Transverse colon (tissue), 4 donors: Measurements from ENCODE around the gene GAS2L1. TPM values are rescaled to one million over a fixed set of nuclear protein-coding genes. Genes with fewer than 3 reads are reported as not detected.

ENCODE experiments used
- DNase-seq: peaks from one replicate; pipeline ENCODE4 v3.0.0-alpha.2; 2019
- H3K27ac ChIP-seq, 4 donors: fragments of 200-600 bp; sonication (generic); 2 replicates each; pipeline ENCODE4 v1.5.1; 2016 to 2018; ENCODE audit warnings: inconsistent platforms in 4 of 4
- H3K27me3 ChIP-seq: fragments of 200-600 bp; sonication (generic); 2 replicates; pipeline ENCODE4 v1.5.1; 2017; ENCODE audit warnings: inconsistent platforms
- H3K36me3 ChIP-seq, 4 donors: fragments of 200-600 bp; sonication (generic); 2 replicates each; pipeline ENCODE4 v1.5.1; 2017 to 2019; ENCODE audit warnings: inconsistent platforms in 4 of 4
- H3K4me1 ChIP-seq, 4 donors: fragments of 200-600 bp; sonication (generic); 2 replicates each; pipeline ENCODE4 v1.5.1; 2017 to 2020; ENCODE audit warnings: inconsistent platforms in 4 of 4
- H3K4me3 ChIP-seq, 4 donors: fragments of 200-600 bp; sonication (generic); 1 replicate in 1 of 4; 2 replicates in 3 of 4; pipeline versions ENCODE4 v1.5.1 to v1.6.1; 2017 to 2019; ENCODE audit warnings: inconsistent platforms in 4 of 4
- H3K9me3 ChIP-seq, 2 donors: fragments of 200-600 bp; sonication (generic); 2 replicates each; pipeline ENCODE4 v1.5.1; 2017 to 2019; ENCODE audit warnings: inconsistent platforms in 2 of 2
- EP300 ChIP-seq: sonication (generic); formaldehyde crosslinking; IDR thresholded peaks from one replicate; pipeline ENCODE4 v1.6.1; 2017; ENCODE audit warnings: antibody characterized with exemption, low read depth
- POLR2A ChIP-seq: fragments of 450-650 bp; IDR thresholded peaks from one replicate; pipeline ENCODE4 v1.6.1; 2016; ENCODE audit warnings: antibody characterized with exemption, mild to moderate bottlenecking, moderate library complexity
- POLR2AphosphoS5 ChIP-seq, 3 donors: sonication (generic); formaldehyde crosslinking; IDR thresholded peaks; one replicate each; pipeline ENCODE4 v1.6.1; 2016; ENCODE audit warnings: antibody characterized with exemption in 3 of 3
- WGBS, 2 donors: methylation state at CpG; one replicate each; pipeline ENCODE4 v1.1.5; 2018; ENCODE audit warnings: low coverage in 1 of 2; 5-methylcytosine and 5-hydroxymethylcytosine counted together
- in situ Hi-C, 4 donors: fragments of 200-750 bp; cut with MboI; loops; one replicate each; pipeline versions ENCODE4 v1.15.0 to v1.15.1; 2017; ENCODE audit warnings: low sequenced_read_pairs in 3 of 4, low pct_ligation_motif_present in 1 of 4, low pct_unique_long_range_greater_than_20kb in 1 of 4
- intact Hi-C: fragments of 100-400 bp; cut with DNase I; formaldehyde crosslinking; loops from one replicate; pipeline ENCODE4 v1.15.1; 2023; ENCODE audit warnings: low total_unique reads
- total RNA-seq, 4 donors: library from RNA; depleted of rRNA; stranded (reverse); fragments of >200 nt; gene quantifications; one replicate each; pipeline ENCODE4 v1.1.0, GENCODE V29; 2016
- TF ChIP-seq, protein P1 (sequence below), 5 experiments: fragments of 200-600 bp in 3 of 5; fragments of 450-650 bp in 2 of 5; sonication (generic) in 3 of 5; IDR thresholded peaks; 1 replicate in 2 of 5; 2 replicates in 3 of 5; pipeline ENCODE4 v1.5.1; 2016 to 2017; ENCODE audit warnings: antibody characterized with exemption in 5 of 5, inconsistent platforms in 3 of 5, mild to moderate bottlenecking in 2 of 5, moderate library complexity in 1 of 5

Gene GAS2L1
- total RNA-seq, 4 donors from 2014 or later = 21.1 to 81.0 (median 43.6) TPM

DNA sequence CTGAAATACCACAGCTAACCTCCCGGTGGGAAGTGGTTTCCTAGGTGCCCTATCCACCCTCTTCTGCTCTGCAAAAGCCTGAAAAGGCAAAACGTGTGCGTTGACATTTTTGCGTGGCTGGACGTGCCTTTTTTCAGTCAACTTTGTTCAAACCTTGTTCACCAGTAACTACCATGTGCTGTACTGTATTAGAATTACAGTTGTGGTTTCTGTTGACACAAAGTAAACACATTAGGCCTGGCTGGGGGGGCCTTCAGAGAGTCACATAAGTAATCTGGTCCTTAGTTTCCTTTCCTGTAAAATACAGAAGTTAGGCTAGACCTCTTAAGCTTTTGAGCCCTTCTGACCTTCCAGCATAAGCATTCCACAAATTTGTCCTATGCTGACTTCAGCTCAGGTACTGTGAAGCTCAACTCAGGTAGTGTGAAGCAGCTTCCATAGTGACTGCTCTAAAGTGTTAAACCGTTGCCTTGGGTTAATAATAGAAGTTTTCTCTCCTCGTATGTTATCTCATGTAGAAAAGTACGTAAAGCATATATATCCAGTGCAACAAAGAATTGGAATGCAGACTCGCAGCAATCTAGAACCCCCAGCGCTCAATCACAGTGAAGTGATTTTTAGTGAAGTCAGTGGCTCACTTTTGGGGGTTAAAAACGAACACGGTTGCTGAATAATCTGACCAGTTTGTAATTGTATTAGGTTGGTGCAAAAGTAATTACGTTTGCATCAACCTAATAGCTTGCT is 36.5 kb upstream of the GAS2L1 start:
- in situ Hi-C loops = no loop called here
- Histone ChIP-seq H3K4me1 (peaks cover 25 to 74% (median 53%) of the 10 kb centered on the region in 4 donors), H3K27me3 (no peaks in the 10 kb centered on the region), H3K27ac (peak overlapping the region; percentile 97 to 100 (median 100)), H3K4me3 (peak overlapping the region; percentile 84 to 97 (median 90)), H3K9me3 (no peaks in the 10 kb centered on the region), H3K36me3 (peaks cover 0 to 30% (median 10%) of the 10 kb centered on the region in 4 donors)
- intact Hi-C loops = no loop called here
- WGBS, 2 donors = 2 to 5% methylated on average over 7 to 13 of the region's 13 CpGs
- TF ChIP-seq, protein P1, sequence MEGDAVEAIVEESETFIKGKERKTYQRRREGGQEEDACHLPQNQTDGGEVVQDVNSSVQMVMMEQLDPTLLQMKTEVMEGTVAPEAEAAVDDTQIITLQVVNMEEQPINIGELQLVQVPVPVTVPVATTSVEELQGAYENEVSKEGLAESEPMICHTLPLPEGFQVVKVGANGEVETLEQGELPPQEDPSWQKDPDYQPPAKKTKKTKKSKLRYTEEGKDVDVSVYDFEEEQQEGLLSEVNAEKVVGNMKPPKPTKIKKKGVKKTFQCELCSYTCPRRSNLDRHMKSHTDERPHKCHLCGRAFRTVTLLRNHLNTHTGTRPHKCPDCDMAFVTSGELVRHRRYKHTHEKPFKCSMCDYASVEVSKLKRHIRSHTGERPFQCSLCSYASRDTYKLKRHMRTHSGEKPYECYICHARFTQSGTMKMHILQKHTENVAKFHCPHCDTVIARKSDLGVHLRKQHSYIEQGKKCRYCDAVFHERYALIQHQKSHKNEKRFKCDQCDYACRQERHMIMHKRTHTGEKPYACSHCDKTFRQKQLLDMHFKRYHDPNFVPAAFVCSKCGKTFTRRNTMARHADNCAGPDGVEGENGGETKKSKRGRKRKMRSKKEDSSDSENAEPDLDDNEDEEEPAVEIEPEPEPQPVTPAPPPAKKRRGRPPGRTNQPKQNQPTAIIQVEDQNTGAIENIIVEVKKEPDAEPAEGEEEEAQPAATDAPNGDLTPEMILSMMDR (IDR thresholded peaks at IDR 0.05) = no peak
- TF ChIP-seq POLR2AphosphoS5 (IDR thresholded peaks at IDR 0.05) = no peak
- no peak for TF ChIP-seq POLR2A
- no peak for TF ChIP-seq EP300
- no peak for DNase-seq

DNA sequence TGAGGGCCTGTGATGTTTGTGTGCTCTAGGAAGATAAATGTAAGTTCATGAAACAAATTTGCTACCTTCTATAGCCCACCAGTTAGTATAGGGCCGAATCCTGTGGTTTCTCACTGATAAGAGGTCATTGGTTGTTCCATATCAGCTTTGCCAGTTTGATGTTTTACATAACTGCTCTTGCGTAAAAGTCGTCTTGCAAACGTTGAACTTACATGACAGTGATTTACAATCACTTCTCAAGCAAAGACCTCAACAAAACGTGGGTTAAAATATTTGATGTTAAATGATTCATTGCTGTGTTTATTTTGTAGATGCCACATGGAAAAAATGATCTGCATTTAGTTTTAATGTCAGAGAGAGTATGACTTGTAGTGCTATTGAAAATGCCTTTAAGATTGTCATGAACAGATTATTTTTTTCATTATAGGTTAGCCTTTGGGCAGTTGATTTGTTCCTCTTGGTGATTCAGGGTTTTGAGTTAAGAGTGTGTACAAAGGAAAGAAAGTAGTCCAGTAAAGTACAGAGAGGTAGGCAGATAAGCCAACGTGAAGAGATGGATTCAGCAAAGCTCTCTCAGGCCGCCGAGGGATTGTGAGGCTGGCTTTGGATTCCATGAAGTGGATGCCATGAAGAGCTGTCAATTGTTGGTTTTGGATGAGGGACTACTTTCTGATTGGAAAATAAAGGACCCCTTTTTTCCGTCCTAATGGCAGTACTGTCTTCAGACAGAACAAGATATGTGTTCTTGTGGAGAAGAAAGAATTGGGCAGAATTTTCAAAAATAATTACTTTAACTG is 35.8 kb upstream of the GAS2L1 start:
- 24 to 26% methylated on average over 4 to 9 of the region's 9 CpGs for WGBS, 2 donors
- no peak for TF ChIP-seq EP300
- TF ChIP-seq POLR2AphosphoS5 (IDR thresholded peaks at IDR 0.05) = no peak
- TF ChIP-seq, protein P1 (IDR thresholded peaks at IDR 0.05) = no peak
- no peak for TF ChIP-seq POLR2A
- Histone ChIP-seq H3K27ac (peak overlapping the region; percentile 97 to 100 (median 100)), H3K4me3 (peak overlapping the region in 3 of 4 donors; percentile 84 to 97 (median 87)), H3K36me3 (peaks cover 0 to 33% (median 10%) of the 10 kb centered on the region in 4 donors), H3K27me3 (no peaks in the 10 kb centered on the region), H3K4me1 (peaks cover 25 to 82% (median 60%) of the 10 kb centered on the region in 4 donors), H3K9me3 (no peaks in the 10 kb centered on the region)
- in situ Hi-C loops (no loop called here), intact Hi-C loops (no loop called here)
- DNase-seq = no peak

DNA sequence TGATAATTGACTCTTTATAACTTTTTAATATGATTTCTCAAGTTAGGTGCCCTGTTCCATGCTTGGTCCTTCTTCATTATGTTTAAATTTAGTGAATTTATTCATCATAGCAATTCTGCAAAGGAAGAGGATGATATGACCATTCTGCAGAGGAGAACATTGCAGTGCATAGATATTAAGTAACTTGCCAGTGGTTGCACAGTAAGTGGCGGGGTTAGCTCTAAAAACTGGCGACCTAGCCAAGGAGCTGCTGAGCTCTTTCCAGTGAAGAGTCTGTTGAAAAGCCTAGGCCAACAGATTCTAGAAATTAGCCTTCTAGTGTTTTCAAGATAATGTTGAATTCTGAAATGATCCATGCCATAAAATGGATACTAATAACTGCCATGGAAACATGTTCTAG is 33.8 kb upstream of the GAS2L1 start:
- 69 to 72% methylated on average over 2 of the region's 2 CpGs for WGBS, 2 donors
- TF ChIP-seq POLR2A (no peak), POLR2AphosphoS5 (IDR thresholded peaks at IDR 0.05) (no peak), EP300 (no peak)
- TF ChIP-seq, protein P1 (IDR thresholded peaks at IDR 0.05) = no peak
- Histone ChIP-seq H3K4me3 (no peak overlapping the region), H3K9me3 (no peaks in the 10 kb centered on the region), H3K4me1 (peaks cover 27 to 85% (median 59%) of the 10 kb centered on the region in 4 donors), H3K27me3 (no peaks in the 10 kb centered on the region), H3K27ac (no peak overlapping the region), H3K36me3 (peaks cover 0 to 45% (median 10%) of the 10 kb centered on the region in 4 donors)
- intact Hi-C loops (no loop called here), in situ Hi-C loops (no loop called here)
- DNase-seq = no peak

DNA sequence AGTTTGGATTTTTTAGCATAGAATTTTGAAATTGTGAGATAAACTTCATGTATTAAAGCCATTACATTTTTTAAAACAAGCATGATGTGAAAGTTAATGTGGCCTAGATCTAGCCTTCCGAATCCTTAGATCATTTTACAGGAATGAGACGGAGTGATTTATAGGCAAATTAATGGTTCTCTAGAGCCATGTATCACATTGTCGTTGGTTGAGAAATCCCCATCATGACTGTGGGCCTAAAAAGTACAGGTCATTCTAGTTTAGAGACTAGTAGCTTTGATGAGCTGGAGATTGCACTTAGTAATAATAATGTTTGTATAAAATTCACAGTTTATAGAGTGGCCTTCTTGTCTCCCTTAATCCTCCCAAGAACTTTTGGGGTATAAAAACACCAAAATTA is 31.3 kb upstream of the GAS2L1 start:
- TF ChIP-seq POLR2AphosphoS5 (IDR thresholded peaks at IDR 0.05) (no peak), EP300 (no peak), POLR2A (no peak)
- TF ChIP-seq, protein P1 (IDR thresholded peaks at IDR 0.05) = no peak
- in situ Hi-C loops (loop anchor here in 1 of 4 donors (25.0 kb wide), 1 partner anchor 112 kb away; the partner anchor contains the start of gene AP1B1), intact Hi-C loops (no loop called here)
- H3K27me3 ChIP-seq = no peaks in the 10 kb centered on the region
- no peaks in the 10 kb centered on the region for H3K9me3 ChIP-seq
- H3K4me1 ChIP-seq = peaks cover 29 to 77% (median 48%) of the 10 kb centered on the region in 4 donors
- H3K27ac ChIP-seq = peak overlapping the region; percentile 14 to 43 (median 42)
- WGBS, 2 donors = 47 to 60% methylated on average over 3 of the region's 3 CpGs
- no peak for DNase-seq
- no peak overlapping the region for H3K4me3 ChIP-seq
- H3K36me3 ChIP-seq = peaks cover 0 to 65% (median 22%) of the 10 kb centered on the region in 4 donors
